Upper lobe of left lung (tissue), 4 donors: ENCODE data around the gene ISLR.

Experiments used
- CTCF ChIP-seq, 6 experiments: fragments of 450-650 bp in 4 of 6; fragments of 200-600 bp in 2 of 6; sonication (generic) in 2 of 6; IDR thresholded peaks; one replicate each; pipeline ENCODE4 v1.5.1; 2016 to 2019; ENCODE audit warnings: antibody characterized with exemption in 6 of 6
- POLR2A ChIP-seq, 4 donors: fragments of 450-650 bp; IDR thresholded peaks; one replicate each; pipeline ENCODE4 v1.5.1; 2016 to 2017; ENCODE audit warnings: antibody characterized with exemption in 4 of 4, mild to moderate bottlenecking in 2 of 4

DNA sequence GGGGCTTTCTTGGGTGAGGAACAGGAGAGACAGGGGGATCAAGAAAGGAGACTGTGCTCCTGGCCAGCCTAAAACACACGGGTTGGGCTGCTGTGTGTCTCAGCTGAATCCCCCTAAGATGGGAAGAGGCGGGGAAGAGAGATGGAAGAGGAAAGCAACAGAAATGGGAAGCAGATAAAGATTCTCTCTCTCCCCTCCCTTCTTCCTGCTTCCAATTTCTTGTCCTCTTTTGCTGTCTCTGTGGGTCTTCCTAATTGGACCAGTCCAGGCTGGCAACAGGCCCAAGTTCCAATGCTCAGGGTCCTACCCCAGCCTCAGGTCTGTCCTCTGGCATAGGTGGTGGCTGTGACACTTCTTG, 36.0 kb upstream of the ISLR start:
- no peak for TF ChIP-seq CTCF (IDR thresholded peaks at IDR 0.05)
- no peak for TF ChIP-seq POLR2A (IDR thresholded peaks at IDR 0.05)
